ENCODE data around the gene KCNQ1.

- TF ChIP-seq POLR2AphosphoS5 (IDR thresholded peaks at IDR 0.05; ENCODE audit: control insufficient read depth, insufficient read depth, low read depth, low read length) (no peak), MXI1 (IDR thresholded peaks at IDR 0.05; ENCODE audit: low read depth, low read length) (no peak), SP2 (IDR thresholded peaks at IDR 0.05; ENCODE audit: extremely low read depth, low read depth, low read length, poor library complexity, severe bottlenecking) (no peak), GABPA (tag; conservative IDR thresholded peaks at IDR 0.05; ENCODE audit: low read depth) (no peak), USF2 (CRISPR knock-in tag; IDR thresholded peaks at IDR 0.05) (no peak), NFE2L1 (tag; IDR thresholded peaks at IDR 0.05; ENCODE audit: borderline replicate concordance, low read depth) (no peak), YBX1 (IDR thresholded peaks at IDR 0.05) (no peak), ZNF146 (CRISPR knock-in tag; IDR thresholded peaks at IDR 0.05; ENCODE audit: unreplicated experiment) (no peak), FIP1L1 (IDR thresholded peaks at IDR 0.05; ENCODE audit: low read depth, low read length, poor library complexity, severe bottlenecking) (no peak), HNRNPH1 (optimal IDR thresholded peaks at IDR 0.05; ENCODE audit: low read depth, low read length) (no peak), RBM39 (optimal IDR thresholded peaks at IDR 0.05; ENCODE audit: low read depth, low read length) (no peak)
- TF ChIP-seq, protein P1, sequence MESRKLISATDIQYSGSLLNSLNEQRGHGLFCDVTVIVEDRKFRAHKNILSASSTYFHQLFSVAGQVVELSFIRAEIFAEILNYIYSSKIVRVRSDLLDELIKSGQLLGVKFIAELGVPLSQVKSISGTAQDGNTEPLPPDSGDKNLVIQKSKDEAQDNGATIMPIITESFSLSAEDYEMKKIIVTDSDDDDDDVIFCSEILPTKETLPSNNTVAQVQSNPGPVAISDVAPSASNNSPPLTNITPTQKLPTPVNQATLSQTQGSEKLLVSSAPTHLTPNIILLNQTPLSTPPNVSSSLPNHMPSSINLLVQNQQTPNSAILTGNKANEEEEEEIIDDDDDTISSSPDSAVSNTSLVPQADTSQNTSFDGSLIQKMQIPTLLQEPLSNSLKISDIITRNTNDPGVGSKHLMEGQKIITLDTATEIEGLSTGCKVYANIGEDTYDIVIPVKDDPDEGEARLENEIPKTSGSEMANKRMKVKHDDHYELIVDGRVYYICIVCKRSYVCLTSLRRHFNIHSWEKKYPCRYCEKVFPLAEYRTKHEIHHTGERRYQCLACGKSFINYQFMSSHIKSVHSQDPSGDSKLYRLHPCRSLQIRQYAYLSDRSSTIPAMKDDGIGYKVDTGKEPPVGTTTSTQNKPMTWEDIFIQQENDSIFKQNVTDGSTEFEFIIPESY (CRISPR knock-in tag; IDR thresholded peaks at IDR 0.05), result no peak
- TF ChIP-seq, protein P2, sequence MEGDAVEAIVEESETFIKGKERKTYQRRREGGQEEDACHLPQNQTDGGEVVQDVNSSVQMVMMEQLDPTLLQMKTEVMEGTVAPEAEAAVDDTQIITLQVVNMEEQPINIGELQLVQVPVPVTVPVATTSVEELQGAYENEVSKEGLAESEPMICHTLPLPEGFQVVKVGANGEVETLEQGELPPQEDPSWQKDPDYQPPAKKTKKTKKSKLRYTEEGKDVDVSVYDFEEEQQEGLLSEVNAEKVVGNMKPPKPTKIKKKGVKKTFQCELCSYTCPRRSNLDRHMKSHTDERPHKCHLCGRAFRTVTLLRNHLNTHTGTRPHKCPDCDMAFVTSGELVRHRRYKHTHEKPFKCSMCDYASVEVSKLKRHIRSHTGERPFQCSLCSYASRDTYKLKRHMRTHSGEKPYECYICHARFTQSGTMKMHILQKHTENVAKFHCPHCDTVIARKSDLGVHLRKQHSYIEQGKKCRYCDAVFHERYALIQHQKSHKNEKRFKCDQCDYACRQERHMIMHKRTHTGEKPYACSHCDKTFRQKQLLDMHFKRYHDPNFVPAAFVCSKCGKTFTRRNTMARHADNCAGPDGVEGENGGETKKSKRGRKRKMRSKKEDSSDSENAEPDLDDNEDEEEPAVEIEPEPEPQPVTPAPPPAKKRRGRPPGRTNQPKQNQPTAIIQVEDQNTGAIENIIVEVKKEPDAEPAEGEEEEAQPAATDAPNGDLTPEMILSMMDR (IDR thresholded peaks at IDR 0.05 in 2 of 3, conservative IDR thresholded peaks at IDR 0.05 in 1 of 3; ENCODE audit: insufficient read depth in 2 of 3, low read depth in 1 of 3, low read length in 3 of 3), result no peak
Observed at GRCh38 chr11:2564008-2564530, 119.3 kb downstream of the KCNQ1 start.
